Esophagus (tissue), 2 donors: ENCODE measurements around the gene P2RY12. TPM values are rescaled to one million over a fixed set of nuclear protein-coding genes. Genes with fewer than 3 reads are reported as not detected.

Experiments
- H3K27ac ChIP-seq, 2 donors: one replicate each; pipeline ENCODE4 v1.5.1; 2013; ENCODE audit warnings: low read depth in 2 of 2, mild to moderate bottlenecking in 2 of 2, inconsistent platforms in 1 of 2, low read length in 1 of 2, moderate library complexity in 1 of 2
- H3K27me3 ChIP-seq, 2 donors: one replicate each; pipeline ENCODE4 v1.6.1; 2013; ENCODE audit warnings: low read length in 2 of 2, control low read depth in 1 of 2, mild to moderate bottlenecking in 1 of 2; ENCODE audit not compliant: insufficient read depth in 2 of 2, control insufficient read depth in 1 of 2
- H3K36me3 ChIP-seq, 2 donors: one replicate each; pipeline ENCODE4 v1.6.1; 2013; ENCODE audit warnings: low read length in 1 of 2; ENCODE audit not compliant: control insufficient read depth in 2 of 2, insufficient read depth in 2 of 2
- H3K4me1 ChIP-seq, 2 donors: one replicate each; pipeline ENCODE4 v1.6.1; 2013; ENCODE audit warnings: low read length in 1 of 2; ENCODE audit not compliant: control insufficient read depth in 2 of 2, insufficient read depth in 2 of 2
- H3K4me3 ChIP-seq, 2 donors: one replicate each; pipeline ENCODE4 v1.5.1; 2013; ENCODE audit warnings: low read length in 2 of 2, mild to moderate bottlenecking in 2 of 2, low read depth in 1 of 2, moderate library complexity in 1 of 2
- H3K9me3 ChIP-seq, 2 donors: one replicate each; pipeline ENCODE4 v1.6.1; 2013; ENCODE audit warnings: mild to moderate bottlenecking in 2 of 2, low read depth in 1 of 2, low read length in 1 of 2, moderate library complexity in 1 of 2; ENCODE audit not compliant: control insufficient read depth in 2 of 2, insufficient read depth in 1 of 2
- WGBS, 2 donors: extraction: QIAGEN DNeasy Blood & Tissue Kit; methylation state at CpG; one replicate each; pipeline ENCODE4 v1.1.7; 2013; 5-methylcytosine and 5-hydroxymethylcytosine counted together
- polyA plus RNA-seq, 2 donors: library from polyadenylated mRNA; stranded (reverse); fragments of 200-250 nt; gene quantifications; one replicate each; pipeline ENCODE4 v1.2.3, GENCODE V29; 2013
- donor health status: healthy with polysubstance abuse.
- donor health status: Bipolar disorder and iron deficiency.

P2RY12 gene
- polyA plus RNA-seq, 2 donors = 0.13 to 0.16 TPM

DNA sequence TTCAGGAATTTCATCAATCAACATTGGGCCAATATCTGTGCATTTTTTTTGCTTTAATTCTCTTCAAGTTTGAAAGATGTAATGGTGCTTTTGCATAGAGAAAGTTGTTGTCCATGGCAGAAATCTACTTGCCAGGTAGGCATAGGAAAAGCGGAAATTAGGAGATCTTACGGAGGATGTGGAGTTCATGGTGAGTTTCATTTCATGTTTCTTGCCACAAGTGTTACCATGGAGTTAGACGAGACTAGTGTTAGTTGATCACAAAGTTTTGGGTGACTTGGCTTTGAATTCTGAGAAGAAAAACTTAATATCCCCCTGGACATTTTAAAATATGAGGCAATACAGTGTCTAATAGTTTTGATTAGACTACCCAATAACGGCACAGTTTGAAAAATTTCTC is 54.2 kb downstream of the P2RY12 start:
- H3K27ac ChIP-seq = no peak overlapping the region
- no peaks in the 10 kb centered on the region for H3K36me3 ChIP-seq
- no peaks in the 10 kb centered on the region for H3K27me3 ChIP-seq
- no peaks in the 10 kb centered on the region for H3K9me3 ChIP-seq
- WGBS, 2 donors = 69 to 81% methylated on average over 4 of the region's 4 CpGs
- no peak overlapping the region for H3K4me3 ChIP-seq
- no peaks in the 10 kb centered on the region for H3K4me1 ChIP-seq

DNA sequence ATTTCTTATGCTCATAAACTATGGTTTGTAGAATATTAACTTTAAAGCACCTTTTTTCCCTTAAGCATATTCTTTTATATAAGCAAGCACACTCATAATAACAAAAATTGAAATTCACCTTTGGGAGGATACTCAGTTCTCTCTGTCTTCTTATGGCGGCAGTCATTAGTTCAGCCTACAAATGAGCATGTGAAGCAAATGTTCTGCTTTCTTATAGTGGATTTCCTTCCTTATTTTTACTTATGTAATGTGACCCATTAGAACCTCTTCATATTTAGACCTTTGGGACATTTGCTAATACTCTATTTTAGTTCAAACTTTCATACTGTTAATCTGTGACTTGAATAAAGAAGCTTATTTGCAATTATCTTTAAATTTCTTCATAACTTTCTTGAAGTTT is 55.2 kb downstream of the P2RY12 start, which contains the start of gene P2RY13:
Gene P2RY13 (minus strand): TSS at position 187 of the 400 bp plus-strand sequence. CDS start 21 bp downstream, at position 166.
- Histone ChIP-seq H3K4me1 (no peaks in the 10 kb centered on the region), H3K9me3 (no peaks in the 10 kb centered on the region), H3K4me3 (peak within 1 kb of the TSS in 1 of 2 donors; percentile 32), H3K36me3 (no peaks in the 10 kb centered on the region), H3K27me3 (no peaks in the 10 kb centered on the region), H3K27ac (peak within 1 kb of the TSS in 1 of 2 donors; percentile 11)
- 91 to 93% methylated on average over 1 of the region's 1 CpG for WGBS, 2 donors

DNA sequence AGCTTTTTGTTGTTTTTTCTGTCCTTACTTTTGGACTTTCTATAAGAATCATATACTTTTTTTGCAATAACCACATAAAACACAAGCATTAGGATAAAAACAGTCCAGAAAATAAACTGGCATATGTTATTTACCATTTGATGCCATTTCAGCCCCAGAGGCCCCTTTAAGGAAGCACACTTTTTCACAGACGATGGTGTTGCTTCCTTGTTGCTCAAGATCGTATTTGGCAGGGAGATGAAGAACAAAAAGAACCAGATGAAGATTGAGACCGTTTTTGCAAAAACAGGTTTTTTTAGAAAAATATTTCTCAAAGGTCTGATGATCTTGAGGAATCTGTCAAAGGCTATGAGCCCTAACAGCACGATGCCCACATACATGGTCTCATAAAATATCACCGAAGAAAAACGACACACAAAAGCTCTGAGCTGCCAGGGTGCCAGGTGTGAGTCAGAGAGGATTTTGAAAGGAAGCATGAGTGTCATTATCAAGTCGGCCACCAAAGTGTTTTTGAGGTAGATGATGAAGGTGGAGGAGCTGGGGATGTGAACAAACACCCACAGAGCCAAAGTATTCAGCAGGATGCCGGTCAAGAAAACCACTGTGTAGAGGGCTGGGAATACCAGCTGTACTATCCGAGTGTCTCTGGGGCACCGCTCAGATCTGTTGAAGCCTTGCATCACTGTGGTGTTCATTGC is 56.1 kb downstream of the P2RY12 start:
- Histone ChIP-seq H3K4me3 (peak overlapping the region in 1 of 2 donors; percentile 32), H3K4me1 (no peaks in the 10 kb centered on the region), H3K9me3 (no peaks in the 10 kb centered on the region), H3K27ac (peak overlapping the region in 1 of 2 donors; percentile 11), H3K36me3 (no peaks in the 10 kb centered on the region), H3K27me3 (no peaks in the 10 kb centered on the region)
- WGBS, 2 donors = 37 to 42% methylated on average over 10 of the region's 10 CpGs

DNA sequence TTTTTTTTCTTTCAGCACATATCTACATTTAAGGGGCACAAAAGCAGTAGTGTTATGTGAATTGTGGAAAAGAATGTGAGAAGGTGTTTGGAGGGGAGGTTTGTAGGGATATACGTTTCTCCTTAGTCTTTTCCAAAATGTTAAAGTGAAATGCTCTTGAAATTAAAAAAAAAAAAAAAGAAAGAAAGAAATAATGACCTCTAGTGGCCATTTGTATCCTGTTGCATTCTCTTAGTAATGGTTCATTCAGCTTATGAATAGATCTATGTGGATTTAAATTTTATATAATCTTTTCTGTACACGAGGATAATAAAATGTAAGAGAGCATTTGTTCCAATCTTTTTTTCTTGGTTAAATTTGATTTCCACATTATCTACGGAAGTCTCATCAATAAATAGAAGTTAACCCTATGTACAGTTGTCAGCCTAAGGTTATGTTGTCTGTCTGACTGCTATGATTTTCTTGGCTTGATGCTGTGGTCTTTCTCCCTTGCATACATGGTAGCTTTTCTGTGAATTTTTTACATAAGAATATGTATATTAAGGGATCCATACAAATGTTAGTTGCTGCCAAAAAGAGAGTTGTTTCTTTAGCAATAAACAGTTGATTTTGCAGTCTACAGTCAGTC is 56.9 kb downstream of the P2RY12 start:
- H3K27me3 ChIP-seq = no peaks in the 10 kb centered on the region
- H3K36me3 ChIP-seq = no peaks in the 10 kb centered on the region
- H3K4me1 ChIP-seq = no peaks in the 10 kb centered on the region
- 11 to 13% methylated on average over 3 of the region's 3 CpGs for WGBS, 2 donors
- no peak overlapping the region for H3K27ac ChIP-seq
- H3K9me3 ChIP-seq = no peaks in the 10 kb centered on the region
- no peak overlapping the region for H3K4me3 ChIP-seq

DNA sequence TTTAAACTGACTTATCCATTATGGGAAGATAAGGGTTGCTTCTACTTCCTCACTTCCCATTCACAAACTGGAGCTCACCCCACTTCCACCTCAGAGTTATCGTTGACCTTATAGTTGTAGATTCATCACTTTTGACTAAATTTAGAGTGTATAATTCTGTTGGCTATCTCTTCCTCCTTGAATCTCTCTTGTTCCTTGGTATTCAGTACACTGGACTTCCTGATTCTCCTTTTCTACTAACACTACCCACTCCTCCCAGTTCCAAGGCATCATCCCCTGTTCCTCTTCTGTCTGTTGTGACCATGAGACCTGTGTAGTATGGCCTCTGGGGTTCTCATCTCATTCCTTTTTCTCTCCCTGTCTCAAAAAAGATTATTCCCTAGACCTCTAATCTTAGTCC is 62.0 kb downstream of the P2RY12 start:
- WGBS, 2 donors = 87 to 100% methylated on average over 1 of the region's 1 CpG

DNA sequence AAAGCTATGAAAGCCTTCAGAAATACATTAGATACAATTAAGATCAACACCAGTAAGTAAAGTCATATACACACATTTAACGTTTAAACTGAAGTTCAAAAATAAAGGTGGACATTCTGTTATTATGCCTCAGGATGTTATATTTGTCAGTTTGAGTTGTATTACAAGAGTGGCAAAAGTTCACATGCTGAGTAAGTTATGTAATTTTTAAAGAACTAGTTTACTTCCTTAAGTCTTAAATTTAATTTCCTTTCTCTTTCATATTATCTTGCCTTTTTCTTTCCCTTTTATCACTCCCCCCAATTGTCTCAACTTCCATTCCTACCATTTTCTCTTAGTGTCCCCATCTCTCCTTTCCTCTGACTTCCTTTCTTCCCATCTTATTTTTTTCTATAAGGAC is 63.0 kb downstream of the P2RY12 start:
- Histone ChIP-seq H3K36me3 (no peaks in the 10 kb centered on the region), H3K4me3 (no peak overlapping the region), H3K4me1 (peaks cover 0 to 2% of the 10 kb centered on the region in 2 donors), H3K9me3 (no peaks in the 10 kb centered on the region), H3K27ac (no peak overlapping the region), H3K27me3 (no peaks in the 10 kb centered on the region)
- WGBS, 2 donors = 37 to 50% methylated on average over 1 of the region's 1 CpG

More for the DNA sequence above, 62.0 kb downstream of the P2RY12 start:
- Histone ChIP-seq H3K4me1 (peaks cover 0 to 2% of the 10 kb centered on the region in 2 donors), H3K36me3 (no peaks in the 10 kb centered on the region), H3K4me3 (no peak overlapping the region), H3K27ac (no peak overlapping the region), H3K27me3 (no peaks in the 10 kb centered on the region), H3K9me3 (no peaks in the 10 kb centered on the region)

DNA sequence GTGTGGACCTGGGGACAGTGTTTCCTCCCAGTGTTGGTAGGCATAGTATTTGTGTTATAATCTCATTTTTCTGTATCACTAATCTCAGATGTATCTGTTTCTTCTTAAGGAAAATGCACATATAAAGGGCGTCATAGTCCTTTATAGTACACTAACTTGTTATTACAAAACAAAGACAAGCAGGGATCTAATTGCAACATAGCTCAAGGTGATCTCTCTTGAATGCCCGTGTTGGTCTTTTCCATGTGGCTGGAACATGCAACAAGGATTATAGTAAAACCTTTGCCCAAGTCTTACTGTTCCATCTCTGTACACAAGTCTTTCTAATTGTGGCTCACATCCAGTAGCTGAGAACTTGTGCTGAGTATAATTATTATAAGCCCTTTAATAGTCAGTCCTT is 64.4 kb downstream of the P2RY12 start:
- peak overlapping the region; percentile 60 to 72 for H3K27ac ChIP-seq
- no peaks in the 10 kb centered on the region for H3K9me3 ChIP-seq
- H3K4me3 ChIP-seq = no peak overlapping the region
- H3K4me1 ChIP-seq = peaks cover 0 to 2% of the 10 kb centered on the region in 2 donors
- no peaks in the 10 kb centered on the region for H3K27me3 ChIP-seq
- H3K36me3 ChIP-seq = no peaks in the 10 kb centered on the region
- WGBS, 2 donors = 55 to 61% methylated on average over 2 of the region's 2 CpGs

DNA sequence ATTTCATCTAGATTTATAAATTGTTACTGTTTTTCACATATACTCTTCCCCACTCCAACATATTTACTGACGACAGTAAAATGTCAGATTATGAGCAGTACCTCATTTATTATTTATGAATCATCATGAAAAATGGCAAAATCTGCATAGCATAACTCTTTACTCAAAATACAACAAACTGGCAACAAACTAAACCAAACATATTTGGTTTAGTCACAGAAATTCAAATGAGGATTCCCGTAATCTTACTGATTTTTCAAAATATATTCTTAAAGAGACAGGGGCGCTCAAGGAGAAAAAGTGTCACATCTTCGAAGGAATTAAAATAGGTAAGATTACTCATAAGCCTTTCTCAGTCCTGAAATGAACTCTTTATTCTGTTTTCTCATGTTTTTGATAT is 64.9 kb downstream of the P2RY12 start:
- Histone ChIP-seq H3K27ac (peak overlapping the region; percentile 60 to 72), H3K27me3 (no peaks in the 10 kb centered on the region), H3K4me1 (peaks cover 0 to 2% of the 10 kb centered on the region in 2 donors), H3K4me3 (no peak overlapping the region), H3K9me3 (no peaks in the 10 kb centered on the region), H3K36me3 (no peaks in the 10 kb centered on the region)
- WGBS, 2 donors = 54 to 59% methylated on average over 4 of the region's 4 CpGs

DNA sequence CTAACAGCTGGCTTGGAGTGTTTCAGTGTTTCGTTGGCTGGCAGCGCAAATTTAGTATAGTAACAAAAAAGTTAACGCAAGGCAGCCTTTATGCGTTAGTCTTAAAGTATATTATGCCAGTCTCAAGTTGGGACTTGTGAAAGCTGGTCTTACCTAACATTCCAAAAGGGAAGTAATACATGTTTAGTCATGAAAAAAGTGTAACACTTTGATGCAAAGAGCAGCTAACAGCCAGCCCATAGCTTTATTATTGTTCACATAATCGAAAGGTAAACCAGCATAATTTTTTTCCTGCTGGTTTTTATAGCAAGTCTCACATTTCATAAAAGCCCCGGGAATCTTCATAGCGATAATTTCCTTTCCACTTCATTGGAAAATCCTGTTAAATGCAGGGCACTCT is 65.6 kb downstream of the P2RY12 start:
- Histone ChIP-seq H3K4me1 (peaks cover 0 to 2% of the 10 kb centered on the region in 2 donors), H3K27ac (peak overlapping the region; percentile 65 to 72), H3K4me3 (no peak overlapping the region), H3K9me3 (no peaks in the 10 kb centered on the region), H3K27me3 (no peaks in the 10 kb centered on the region), H3K36me3 (no peaks in the 10 kb centered on the region)
- WGBS, 2 donors = 50 to 62% methylated on average over 7 of the region's 7 CpGs

DNA sequence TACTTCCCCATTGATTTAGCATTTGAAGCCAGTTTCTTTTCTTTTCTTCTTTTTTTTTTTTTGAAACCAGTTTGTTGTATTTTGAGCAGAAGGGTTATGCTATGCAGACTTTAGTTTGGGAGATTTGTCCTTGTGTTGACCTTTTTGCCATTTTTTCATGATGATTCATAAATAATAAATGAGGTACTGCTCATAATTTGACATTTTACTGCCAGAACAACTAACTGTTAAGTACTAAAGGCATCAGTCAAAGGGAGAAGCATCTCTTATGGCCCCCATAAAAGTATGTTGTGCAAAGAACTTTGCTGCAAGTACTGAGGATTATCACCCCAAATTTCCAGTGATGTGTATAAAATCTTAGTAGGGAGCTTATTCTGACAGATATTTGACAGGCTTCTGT is 66.2 kb downstream of the P2RY12 start:
- no peaks in the 10 kb centered on the region for H3K27me3 ChIP-seq
- H3K4me3 ChIP-seq = no peak overlapping the region
- H3K36me3 ChIP-seq = no peaks in the 10 kb centered on the region
- peak overlapping the region in 1 of 2 donors; percentile 72 for H3K27ac ChIP-seq
- H3K4me1 ChIP-seq = peaks cover 0 to 2% of the 10 kb centered on the region in 2 donors
- H3K9me3 ChIP-seq = no peaks in the 10 kb centered on the region
